Ramos (cell line): ENCODE data around the gene EGFL8.
"Not testable (repeated sequence)": the region's sequence is repeated elsewhere in the genome, so short reads cannot be mapped to it uniquely, and the experiment has no call there.

Source experiments
- in situ Hi-C: fragments of 300-500 bp; cut with MboI; formaldehyde crosslinking; loops from one replicate; pipeline ENCODE4 v1.14.3; 2022; ENCODE audit warnings: low sequenced_read_pairs; ENCODE audit not compliant: unreplicated experiment

Gene EGFL8

DNA sequence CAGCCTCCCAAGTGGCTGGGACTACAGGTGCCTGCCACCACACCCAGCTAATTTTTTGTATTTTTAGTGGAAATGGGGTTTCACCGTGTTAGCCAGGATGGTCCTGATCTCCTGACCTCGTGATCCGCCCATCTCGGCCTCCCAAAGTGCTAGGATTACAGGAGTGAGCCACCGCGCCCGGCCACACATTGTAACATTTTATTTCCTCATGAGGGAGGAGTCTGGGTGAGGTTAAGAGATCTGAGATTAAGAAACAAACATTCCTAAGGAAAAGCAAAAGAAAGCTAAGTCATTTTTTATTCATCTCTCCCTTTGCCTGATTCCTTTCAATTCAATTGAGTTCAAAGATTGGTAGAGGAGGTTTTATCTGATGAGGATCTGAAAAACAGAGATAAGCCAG is 20.2 kb upstream of the EGFL8 start:
- in situ Hi-C loops, result not testable (repeated sequence)

DNA sequence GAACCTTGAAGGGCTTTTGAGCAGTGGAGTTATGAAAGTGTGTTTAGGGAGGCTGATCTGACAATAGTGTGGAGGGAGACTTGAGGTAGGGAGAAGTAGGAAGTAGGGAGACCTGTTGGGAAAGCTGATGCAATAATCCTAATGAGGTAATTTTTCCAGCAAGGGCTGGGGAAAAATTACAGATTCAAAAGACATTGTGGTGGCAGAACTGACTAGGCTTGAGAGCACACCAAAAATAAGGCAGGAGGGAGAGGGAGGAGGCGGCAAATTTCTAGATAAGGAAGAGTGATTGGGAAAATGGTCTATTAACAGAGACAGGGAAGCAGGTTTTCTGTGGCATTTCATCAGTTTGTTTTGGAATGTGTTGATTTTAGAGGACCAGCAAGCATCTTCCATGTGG is 18.1 kb upstream of the EGFL8 start:
- in situ Hi-C loops, result no loop called here

- in situ Hi-C loops, result no loop called here
Measured at GRCh38 chr6:32146687-32147086, 17.7 kb upstream of the EGFL8 start.

- in situ Hi-C loops, result no loop called here
Measured at GRCh38 chr6:32147401-32148132, 16.8 kb upstream of the EGFL8 start.

- in situ Hi-C loops, result no loop called here
Measured at GRCh38 chr6:32148289-32149091, 15.9 kb upstream of the EGFL8 start.

DNA sequence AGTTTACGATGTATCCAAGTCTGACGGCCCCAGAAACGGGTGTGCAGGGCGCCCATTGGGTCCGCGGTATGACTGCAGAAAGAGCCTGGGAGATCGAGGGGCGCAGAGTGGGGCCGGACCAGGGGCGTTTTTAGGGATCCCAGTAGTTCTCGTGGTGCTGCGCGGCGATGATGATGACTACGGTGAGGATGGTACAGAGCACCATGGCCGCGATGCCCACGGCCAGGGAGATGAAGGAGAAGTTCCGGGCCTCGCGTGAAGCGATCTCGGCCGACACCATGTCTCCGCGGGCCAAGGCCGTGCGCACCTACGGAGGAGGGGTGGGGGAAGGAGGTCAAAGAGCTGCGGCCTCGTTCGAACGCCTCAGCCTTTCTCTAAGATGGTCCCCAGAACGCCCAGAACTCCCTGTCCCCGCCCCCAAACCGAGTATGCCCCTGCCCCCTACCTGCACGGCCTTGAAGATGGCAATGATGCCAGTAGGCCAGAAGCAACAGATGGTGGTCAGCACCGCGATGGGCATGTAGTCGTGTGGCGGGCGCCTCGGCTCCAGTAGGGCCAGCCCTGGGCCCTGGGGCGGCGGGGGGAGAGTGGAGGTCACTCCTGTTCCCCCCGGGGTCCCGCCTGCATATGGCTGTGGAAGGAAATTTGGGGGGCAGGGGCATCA is 15.2 kb upstream of the EGFL8 start:
- in situ Hi-C loops, result no loop called here

DNA sequence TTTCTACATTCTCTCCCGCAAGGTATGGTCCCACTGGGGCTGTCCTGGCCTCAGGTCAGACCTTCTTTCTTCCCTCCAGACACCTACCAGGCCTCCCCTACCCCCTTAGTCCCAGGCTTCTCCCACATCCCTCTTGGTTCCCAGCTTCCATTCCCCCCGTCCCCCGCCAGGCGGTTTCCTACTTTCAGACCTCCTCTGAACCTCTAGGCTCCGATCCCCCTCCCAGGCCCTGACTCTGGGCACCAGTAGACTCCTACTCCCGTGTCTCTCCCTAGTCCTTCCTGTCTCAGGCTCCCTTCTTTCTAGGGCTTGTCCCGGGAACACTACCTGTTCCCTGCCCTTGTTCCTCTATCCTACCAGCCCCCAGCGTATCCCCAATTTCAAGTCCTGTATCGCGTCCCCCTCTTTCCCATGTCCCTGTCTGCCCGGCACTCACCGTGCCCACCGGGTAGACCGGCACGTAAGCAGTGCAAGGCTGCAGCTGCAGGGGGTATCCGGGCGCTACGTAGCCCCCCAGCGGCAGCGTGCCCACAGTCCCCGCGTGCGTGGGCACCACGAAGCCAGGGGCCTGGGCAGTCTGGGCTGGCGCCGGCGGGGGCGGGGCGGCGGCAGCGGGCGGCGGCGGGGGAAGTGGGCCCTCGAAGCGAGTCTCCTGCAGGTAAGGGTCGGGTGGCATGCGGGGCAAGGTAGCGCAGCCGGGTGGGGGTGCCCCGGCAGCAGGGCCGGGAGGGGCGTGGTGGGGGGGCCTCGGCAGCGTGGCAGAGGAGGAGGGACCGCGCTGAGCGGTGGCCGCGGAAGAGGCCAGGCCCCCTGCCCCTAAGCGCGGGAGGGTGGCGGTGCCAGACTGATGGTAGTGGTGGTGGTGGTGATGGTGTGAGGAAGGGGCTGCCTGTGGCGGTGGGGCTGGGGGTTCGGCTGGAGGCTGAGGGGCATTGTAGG is 14.2 kb upstream of the EGFL8 start:
- in situ Hi-C loops, result no loop called here

DNA sequence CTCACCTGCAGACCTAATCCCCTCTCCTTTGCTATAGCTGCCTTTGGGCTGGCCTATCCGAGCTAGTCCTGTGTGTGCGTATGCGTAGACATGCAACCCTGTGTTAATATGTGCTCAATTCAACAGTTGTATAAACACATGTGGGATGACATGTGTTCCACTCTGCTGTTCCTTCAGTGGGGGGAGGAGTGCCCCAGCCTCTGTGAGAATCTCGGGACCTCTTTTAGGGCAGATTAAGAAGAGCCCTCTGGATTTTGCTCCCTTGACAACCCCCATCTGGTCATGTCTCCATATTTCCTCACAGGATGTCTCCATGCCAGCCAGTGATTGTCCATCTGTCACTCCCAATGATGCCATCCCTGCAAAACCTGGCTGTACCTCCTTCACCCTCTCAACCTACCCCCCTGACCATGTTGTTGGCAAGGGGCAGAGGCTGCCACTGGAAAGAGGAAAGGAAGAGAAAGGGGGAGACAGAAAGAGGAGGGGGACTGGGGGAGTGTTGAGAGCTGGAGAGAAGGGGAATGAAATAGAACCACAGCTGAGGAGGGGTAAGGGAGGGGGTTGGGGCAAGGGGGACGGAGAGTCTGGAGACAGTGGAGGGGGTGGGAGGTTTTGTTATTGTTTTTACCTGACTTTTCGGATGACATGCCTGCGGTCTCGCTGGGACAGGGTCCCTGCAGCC is 13.1 kb upstream of the EGFL8 start:
- in situ Hi-C loops, result no loop called here

DNA sequence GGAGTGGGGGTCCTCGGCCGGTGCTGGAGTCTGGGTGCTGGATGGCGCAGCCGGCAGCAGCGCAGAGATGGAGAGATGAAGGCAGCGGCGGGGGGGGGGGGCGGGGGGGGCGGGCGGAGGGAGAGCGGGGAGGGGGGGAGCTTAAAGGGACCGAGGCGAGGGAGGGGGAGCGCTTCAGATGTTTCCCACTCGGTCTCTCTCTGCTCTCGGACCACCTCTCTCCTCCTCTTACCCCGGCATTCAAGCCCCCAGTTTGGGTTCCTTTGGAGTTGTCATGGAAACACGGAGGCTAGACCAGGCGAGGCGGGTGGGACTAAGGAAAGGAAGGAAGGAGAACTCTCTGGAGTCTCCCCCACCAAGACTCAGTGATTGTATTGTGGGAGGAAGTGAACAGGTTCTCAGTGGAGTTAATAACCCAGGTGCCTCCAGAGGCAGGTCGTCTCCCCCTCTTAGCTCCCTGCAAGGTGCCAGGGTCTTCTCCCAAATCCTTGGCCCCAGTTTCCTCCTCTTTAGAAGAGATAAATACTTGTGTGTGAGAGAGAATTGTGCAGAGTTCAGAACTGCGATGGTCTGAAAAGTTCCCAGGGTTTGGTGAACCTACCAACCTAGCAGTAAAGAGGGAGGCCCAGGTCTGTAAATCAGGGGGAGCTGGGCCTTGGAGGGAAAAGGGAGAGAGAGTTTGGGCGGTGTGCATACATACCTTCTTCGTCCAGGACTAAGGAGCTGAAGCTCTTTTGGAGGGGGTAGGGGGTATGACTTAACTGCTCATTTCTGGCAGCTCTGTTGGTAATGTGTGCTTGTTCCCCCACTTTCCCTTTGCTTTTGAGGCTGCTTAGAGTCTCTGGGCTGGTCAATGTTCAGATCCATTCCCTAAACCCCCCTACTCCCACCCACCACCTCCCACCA is 12.3 kb upstream of the EGFL8 start, which contains the start of gene PRRT1:
TSS of gene PRRT1 (minus strand) at position 77 of the 906 bp plus-strand sequence. CDS start 112 bp downstream, outside the sequence.
- in situ Hi-C loops, result no loop called here

DNA sequence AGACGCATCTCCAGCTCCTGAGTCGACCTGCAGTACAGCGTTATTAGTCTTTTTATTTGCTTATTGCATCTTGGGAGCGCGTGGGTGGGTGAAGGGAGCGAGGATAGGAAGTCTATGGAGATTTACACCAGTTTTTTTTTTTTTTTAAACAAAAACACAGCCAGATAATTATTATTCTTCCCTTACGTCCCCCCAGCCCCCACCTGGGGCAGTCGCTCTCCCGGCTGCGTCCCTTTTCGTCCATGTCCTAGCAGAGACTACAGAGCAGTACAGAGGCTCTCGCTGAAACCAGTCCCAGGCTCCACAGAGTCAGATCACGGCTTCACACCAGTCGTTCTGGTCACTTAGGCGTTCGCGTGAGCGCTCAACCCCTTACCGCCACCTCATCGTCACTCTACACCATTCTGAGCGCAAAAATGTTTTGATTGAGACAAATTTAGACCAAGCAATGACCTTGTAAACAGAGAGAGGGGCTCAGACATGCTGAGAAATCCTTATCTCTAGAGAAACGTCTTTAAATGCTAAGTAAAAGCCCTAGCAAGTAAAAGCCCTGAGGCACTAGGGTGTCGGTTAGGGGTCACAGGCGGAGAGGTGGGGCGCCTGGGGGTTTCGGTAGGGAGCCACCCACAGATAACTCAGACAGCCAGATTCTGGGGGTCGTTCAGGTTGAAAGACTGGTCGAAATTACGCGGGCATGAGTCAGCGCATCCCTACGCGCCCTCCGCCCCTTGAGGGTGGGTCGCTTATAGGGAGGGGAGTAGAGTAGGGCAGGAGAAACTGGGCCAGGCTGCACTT is 11.4 kb upstream of the EGFL8 start:
- in situ Hi-C loops, result no loop called here

DNA sequence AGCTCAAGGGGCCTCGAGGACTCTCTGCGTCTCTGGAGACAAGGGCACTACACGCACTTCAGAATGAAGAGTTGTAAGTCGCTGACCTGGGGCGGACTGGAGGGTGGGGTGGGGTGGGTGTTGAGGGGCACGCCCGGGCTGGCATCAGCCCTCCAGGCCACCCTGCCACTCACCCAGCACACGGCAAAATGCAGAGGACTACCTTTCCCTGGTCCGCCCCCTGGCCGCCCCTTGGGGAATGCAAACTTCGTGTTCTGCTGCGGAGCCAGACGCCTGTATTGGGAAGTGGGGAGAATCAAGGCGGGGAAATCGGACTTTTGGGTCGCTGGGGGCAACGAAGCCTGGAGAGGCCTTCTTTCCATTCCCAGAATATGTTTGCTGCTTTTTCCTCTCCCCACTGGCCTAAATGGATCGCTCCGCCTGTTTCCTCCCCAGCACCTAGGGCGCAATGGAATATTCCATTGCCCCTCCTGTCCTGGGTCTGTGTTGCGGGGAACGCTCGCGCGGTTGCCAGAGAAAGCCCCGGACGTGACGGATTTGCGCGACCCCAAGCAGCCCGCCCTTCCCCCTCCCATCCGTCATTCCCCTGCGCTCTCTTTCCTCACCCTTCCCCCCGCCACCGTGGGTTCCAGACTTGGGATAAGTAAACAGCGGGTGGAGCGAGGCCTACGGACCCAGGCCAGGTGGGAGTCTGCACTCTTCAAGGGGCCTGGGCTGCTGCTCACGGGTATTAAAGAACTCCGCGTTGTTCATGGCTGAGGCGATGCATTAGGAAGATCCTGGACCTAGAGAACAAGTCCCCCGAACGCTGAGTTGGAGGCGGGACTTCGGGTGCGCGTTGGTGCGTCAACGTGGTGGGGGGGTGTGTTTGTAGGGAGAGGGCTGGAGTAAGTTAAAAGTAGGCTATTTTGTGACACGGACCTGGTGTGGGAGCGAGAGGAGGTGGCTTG is 10.6 kb upstream of the EGFL8 start, which contains the start of gene PPT2:
TSS of gene PPT2 (plus strand) at position 578 of the 950 bp plus-strand sequence. CDS start 454 bp downstream, outside the sequence.
- in situ Hi-C loops, result no loop called here

DNA sequence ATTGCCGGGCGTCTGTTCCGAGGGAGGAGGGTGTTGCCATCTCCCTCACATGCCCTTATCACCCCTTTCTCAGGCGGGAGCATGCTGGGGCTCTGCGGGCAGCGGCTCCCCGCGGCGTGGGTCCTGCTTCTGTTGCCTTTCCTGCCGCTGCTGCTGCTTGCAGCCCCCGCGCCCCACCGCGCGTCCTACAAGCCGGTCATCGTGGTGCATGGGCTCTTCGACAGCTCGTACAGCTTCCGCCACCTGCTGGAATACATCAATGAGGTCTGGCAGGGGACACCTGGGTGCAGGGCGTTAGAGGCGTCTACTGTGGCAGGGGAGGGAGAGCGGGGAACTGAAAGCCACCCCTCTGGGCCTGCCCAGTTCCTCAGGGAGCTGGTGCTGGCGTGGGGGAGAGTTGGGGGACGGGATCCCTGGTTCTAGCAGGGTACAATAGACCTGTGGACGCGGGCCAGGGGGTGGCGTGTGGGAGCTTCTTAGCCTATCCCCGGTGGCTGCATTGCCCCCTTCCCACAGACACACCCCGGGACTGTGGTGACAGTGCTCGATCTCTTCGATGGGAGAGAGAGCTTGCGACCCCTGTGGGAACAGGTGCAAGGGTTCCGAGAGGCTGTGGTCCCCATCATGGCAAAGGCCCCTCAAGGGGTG is 9.8 kb upstream of the EGFL8 start:
- in situ Hi-C loops, result no loop called here

DNA sequence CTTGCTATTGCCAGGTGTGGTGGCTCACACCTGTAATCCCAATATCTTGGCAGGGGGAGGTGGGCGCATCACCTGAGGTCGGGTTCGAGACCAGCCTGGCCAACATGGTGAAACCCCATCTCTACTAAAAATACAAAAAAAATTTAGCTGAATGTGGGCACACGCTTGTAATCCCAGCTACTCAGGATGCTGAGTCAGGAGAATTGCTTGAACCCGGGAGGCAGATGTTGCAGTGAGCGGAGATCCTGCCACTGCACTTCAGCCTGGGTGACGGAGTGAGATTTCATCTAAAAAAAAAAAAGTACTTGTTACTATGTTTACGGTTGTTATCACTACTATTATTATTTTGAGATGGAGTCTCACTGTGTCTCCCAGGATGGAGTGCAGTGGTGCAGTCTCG is 7.5 kb upstream of the EGFL8 start:
- in situ Hi-C loops, result no loop called here

GRCh38 chr6:32158052-32158451 is 6.3 kb upstream of the EGFL8 start:
- in situ Hi-C loops, result no loop called here

- in situ Hi-C loops, result no loop called here
Measured at GRCh38 chr6:32163559-32164258, 686 bp upstream of the EGFL8 start.
